ENCODE data around the gene GFY. TPM values are rescaled to one million over a fixed set of nuclear protein-coding genes. Genes with fewer than 3 reads are reported as not detected.

Gene GFY, protein sequence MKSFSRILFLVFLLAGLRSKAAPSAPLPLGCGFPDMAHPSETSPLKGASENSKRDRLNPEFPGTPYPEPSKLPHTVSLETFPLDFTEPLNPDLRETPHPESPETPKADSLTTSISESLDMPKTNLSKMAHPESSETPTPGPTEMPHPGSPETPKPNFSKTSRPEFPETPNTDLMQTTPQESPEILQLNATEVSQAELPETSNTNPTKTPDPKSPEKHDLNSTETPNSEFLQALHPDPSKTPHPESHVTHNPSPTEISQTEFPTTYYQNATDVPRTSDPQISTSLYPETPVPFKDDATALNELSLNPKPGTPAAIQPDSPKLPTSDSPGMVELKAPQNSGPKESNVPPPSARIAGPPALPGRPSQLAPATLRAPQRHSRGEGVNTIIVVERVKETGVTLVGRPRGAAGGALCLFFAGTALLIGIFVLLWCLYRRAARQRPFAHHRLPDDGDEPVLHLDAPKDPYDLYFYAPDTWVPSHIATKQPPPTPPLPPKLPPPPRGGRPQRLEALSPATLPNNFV
- total RNA-seq: not detected in 2 replicates

DNA sequence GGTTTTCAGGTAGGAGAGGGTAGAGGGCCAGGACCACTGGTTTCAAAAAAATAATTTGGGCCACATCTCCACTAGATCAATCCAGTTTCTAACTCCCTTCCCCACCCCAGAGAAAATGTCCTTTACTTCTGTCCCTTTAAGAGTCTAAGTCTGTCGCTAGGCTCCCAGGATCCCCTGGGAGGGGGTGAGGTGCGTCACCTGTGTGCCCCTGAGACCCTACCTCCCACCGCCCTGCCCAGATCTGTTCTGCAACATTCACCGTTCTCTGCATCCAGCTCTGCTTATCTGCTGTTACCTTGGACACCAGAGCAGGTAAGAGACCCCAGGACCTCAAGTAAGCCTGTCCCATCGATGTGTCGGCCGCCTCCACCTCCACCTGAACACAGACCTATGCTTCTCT lies at the start of gene GFY:
Gene GFY, plus strand, starts transcription at position 211 of the 400 bp plus-strand sequence. CDS start 1,043 bp downstream, outside the sequence.

DNA sequence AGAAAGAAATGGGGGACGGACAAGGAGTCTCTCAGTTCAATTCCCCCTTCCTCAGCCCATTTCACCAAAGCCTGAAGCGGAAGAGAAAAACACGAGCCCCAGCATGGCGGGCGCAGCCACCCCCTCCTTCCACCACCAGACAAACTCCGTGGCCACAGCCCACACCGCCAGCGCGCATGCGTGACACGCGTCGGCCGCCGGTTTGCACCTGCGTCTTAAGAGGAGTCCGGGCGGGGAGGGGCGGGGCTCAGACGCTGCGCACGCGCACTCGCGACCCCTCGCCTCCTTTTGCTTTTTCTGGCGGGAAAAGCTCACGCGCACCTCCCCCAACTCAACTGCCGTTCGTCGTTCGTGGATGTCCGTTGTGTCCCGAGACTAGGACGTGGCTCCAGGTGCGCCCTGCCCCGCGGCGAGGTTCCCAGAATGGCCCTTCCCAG lies 37.2 kb upstream of the GFY start, which contains the start of gene KASH5:
Gene KASH5, plus strand, starts transcription at position 314 of the 437 bp plus-strand sequence. CDS start 2,635 bp downstream, outside the sequence.

DNA sequence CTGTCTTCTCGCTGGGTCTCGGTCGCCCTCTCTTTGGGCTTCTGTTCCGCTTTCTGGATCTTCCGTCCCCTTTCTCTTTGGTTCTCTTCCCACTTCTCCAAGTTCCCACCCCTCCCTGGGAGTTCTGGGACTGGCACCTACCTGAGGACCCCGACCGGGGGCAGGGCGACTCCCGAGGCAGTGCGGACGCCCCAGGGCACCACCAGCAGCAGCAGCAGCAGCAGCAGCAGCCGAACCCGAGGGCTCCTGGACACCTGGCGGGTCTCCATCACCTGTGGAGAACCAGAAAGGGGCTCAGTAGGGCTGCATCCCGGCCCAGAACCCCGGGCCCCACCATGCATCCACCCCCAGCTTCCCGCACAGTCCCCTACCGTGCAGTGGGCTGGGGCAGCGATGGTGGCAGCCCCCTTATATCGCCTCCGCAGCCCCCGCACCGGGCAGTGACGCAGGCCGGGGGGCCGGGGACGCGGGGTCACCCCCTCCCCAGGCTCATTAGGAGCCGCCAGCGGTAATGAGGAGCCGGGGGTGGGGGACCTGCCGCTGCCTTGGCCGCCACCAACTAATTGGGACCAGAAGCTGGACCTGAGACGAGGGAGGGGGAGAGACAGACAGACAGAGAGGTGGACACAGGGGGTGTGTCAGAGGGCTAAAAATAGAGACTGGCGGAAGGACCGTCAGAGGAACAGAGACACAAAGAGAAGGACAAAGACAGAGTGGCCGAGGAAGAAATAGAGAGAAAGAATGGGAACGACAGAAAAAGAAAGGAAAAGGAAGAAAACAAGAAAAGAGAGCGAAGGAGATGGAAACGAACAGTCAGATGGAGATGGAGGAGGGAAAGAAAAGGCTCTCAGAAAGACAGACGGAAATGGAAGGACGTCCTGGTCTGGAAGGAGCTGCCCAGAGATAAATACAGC lies 1.9 kb upstream of the GFY start, which contains the start of gene PTH2:
Gene PTH2, minus strand, starts transcription at position 371 of the 914 bp plus-strand sequence. Its CDS starts 102 bp downstream, at position 269.

DNA sequence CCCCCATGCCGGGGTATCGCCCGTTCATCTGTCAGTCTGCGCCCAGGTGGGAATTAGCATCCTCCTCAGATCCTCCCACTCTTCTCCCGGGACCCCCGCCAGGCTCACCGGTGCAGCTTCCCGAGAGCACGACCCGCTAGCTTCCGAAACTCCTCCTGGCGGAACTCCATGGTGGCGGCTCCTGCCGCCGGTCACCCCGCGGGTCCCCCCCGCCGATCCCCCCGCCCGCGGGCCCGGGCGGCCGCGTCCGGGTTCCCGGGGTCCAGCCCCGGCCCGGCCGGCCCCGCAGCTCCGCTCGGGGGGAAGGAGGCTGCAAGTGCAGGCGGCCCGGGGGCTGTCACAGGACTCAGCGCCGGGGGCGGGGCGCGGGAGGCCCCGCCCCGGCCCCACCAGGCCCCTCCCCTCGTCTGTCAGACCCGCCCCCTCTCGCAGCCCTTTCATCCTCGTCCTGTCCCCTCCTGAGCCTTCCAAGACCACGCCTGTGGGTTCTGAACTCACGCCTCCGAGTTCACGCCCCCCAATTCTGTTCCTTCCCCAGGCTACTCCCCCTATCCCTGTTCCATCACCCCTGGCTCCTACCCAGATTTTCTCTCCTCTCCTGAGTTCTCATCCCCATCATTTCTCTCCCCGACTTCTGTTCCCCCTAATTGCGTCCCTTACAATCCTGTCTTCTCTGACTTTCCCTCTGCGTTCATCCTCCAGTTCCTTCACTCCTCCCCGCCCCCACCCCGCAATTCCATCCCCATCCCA lies 16.2 kb downstream of the GFY start, which contains the start of gene SLC17A7:
Gene SLC17A7, minus strand, starts transcription at position 318 of the 750 bp plus-strand sequence. Its CDS starts 148 bp downstream, at position 170.

DNA sequence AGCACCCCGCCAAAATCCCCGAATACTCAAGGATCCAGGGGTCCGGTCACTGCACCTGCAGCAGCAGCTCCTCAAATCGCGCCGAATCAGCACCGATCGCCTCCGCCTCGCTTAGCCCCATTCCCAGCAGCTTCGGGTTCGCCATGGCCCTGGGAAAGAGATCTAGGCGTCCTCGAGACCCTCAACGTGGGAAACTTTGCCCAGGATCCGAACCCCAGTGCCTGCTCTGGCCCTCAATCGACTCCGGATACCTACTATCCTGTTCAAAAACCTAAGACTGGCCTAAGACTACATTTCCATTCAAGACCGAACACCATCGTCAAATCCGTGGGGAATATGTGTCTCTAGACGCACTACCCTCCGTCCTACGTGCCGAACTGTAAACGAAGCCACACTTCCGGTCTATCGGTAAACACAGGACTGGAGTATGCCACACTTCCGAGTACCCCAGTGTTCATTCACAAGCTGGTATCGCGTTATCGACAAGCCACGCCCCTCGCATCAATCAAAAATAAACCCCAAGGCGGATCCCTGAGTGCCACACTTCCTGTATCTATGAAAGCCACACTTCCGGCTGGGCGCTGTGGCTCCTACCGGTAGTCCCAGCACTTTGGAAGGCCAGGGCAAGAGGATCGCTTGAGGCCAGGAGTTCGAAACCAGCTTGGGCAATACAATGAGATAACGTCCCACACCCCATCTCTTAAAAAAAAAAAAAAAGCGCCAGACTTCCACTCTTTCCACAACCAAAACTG lies 26.4 kb downstream of the GFY start, which contains the start of gene PIH1D1:
Gene PIH1D1, minus strand, starts transcription at position 385 of the 752 bp plus-strand sequence. Its CDS starts 240 bp downstream, at position 145.

DNA sequence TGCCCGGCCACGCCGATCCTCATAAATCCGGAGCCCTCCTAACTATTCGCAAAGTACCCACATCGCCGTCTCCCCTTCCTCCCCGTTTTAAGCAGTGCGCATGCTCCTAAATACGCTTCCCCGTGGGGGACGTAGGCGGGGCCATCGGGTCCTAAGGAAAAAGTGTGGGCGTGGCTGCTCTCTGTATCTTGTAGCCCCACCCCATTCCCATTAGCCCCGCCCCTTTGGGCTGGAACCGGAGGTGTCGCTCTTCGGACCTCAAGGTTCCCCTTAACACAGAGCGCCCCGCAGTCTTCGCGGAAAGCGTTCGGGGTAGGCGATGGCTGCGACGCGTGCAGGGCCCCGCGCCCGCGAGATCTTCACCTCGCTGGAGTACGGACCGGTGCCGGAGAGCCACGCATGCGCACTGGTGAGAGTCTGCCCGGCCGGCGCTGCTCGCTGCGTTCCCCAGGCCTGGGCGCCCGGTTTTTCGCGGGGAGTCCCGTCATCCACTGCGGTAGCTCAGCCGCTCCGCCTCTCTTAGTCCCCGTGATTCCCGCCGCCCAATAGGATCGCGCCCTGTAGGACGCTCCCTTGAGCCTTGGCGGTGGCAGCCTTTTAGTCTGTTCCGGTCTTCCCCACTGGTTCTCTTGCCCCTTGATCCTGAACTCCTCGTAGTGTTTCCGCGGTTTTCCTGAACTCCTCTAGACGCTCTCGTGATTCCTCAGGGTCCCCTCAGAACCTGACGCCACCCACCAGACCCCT lies 28.0 kb downstream of the GFY start, which contains the start of gene ALDH16A1:
Gene ALDH16A1, plus strand, starts transcription at position 213 of the 744 bp plus-strand sequence. Its CDS starts 107 bp downstream, at position 320.

DNA sequence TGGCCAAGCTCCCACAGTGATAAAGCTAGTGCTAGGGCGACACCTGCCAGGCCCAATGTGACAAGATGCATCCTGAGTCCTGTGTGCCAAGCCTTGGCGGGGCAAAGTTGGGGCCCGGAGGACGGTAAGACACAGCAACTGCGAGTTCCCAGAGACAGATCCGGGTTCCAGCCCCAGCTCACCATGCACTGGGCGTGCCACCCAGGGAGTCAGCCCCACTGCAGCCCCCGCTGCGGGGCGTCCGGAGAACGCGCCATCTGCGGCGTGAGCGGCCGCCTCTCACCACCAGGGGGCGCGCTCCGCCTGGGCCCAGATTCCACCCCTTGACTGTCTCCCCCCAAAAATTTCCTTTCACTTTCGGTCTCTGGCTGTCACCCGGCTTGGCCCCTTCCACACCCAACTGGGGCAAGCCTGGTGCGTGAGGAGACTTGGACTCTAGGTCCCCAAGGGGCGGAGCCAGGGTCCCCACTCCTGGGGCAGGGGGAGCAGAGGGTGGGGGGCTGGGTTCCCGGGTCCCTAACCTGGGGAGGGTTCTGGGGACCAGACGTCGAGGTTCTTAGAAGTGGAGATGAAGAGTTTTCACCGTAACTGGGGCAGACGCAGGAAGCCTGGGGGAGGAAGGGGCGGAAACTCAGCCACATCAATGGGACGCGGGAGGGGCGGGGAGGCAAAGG lies 48.8 kb downstream of the GFY start, which contains the start of gene FLT3LG:
Gene FLT3LG, plus strand, starts transcription at position 348 of the 674 bp plus-strand sequence. CDS start 425 bp downstream, outside the sequence.

Other genes with a start within 250 kb of the GFY start
- 0.66 TPM in 1 of 2 replicates, not detected in the other for gene SLC6A16, start 100.2 kb upstream of the GFY start, total RNA-seq
- gene CD37, start 90.0 kb upstream of the GFY start, total RNA-seq: not detected in 2 replicates
- 18.8 and 24.3 TPM in 2 replicates for gene TEAD2, start 63.0 kb upstream of the GFY start, total RNA-seq
- gene DKKL1, start 61.5 kb upstream of the GFY start, total RNA-seq: 0.44 TPM in 1 of 2 replicates, not detected in the other
- 0.17 TPM in 1 of 2 replicates, not detected in the other for gene KASH5, start 37.1 kb upstream of the GFY start, total RNA-seq
- not detected in 2 replicates for gene PTH2, start 1.9 kb upstream of the GFY start, total RNA-seq
- 0.15 and 0.33 TPM in 2 replicates for gene SLC17A7, start 16.1 kb downstream of the GFY start, total RNA-seq
- 103 and 145 TPM in 2 replicates for gene PIH1D1, start 26.4 kb downstream of the GFY start, total RNA-seq
- 16.5 and 33.7 TPM in 2 replicates for gene ALDH16A1, start 27.8 kb downstream of the GFY start, total RNA-seq
- gene FLT3LG, start 48.8 kb downstream of the GFY start, total RNA-seq: 3.6 and 7.9 TPM in 2 replicates
- 2,428 and 4,431 TPM in 2 replicates for gene RPL13A, start 62.2 kb downstream of the GFY start, total RNA-seq
- gene RPS11, start 71.0 kb downstream of the GFY start, total RNA-seq: 2,449 and 2,469 TPM in 2 replicates
- 37.2 and 105 TPM in 2 replicates for gene FCGRT, start 87.3 kb downstream of the GFY start, total RNA-seq
- gene RCN3, start 102.6 kb downstream of the GFY start, total RNA-seq: 228 and 362 TPM in 2 replicates
- gene NOSIP, start 155.2 kb downstream of the GFY start, total RNA-seq: 48.5 and 71.3 TPM in 2 replicates
- 0.29 and 1.2 TPM in 2 replicates for gene PRRG2, start 155.9 kb downstream of the GFY start, total RNA-seq
- 3.8 and 4.5 TPM in 2 replicates for gene PRR12, start 165.8 kb downstream of the GFY start, total RNA-seq
- 46.0 and 96.3 TPM in 2 replicates for gene RRAS, start 214.8 kb downstream of the GFY start, total RNA-seq
- gene SCAF1, start 216.8 kb downstream of the GFY start, total RNA-seq: 26.6 and 30.6 TPM in 2 replicates
- 33.3 and 69.5 TPM in 2 replicates for gene IRF3, start 240.5 kb downstream of the GFY start, total RNA-seq
- gene BCL2L12, start 240.5 kb downstream of the GFY start, total RNA-seq: 4.8 and 5.5 TPM in 2 replicates